GM21526 (cell line): ENCODE measurements around the gene SLC18A3.

ENCODE experiments used
- ATAC-seq: cut with Tn5 transposase; IDR thresholded peaks from one replicate; pipeline ENCODE4 v1.9.1; 2021; ENCODE audit warnings: moderate library complexity; ENCODE audit not compliant: unreplicated experiment, low FRiP score

SLC18A3 gene

DNA sequence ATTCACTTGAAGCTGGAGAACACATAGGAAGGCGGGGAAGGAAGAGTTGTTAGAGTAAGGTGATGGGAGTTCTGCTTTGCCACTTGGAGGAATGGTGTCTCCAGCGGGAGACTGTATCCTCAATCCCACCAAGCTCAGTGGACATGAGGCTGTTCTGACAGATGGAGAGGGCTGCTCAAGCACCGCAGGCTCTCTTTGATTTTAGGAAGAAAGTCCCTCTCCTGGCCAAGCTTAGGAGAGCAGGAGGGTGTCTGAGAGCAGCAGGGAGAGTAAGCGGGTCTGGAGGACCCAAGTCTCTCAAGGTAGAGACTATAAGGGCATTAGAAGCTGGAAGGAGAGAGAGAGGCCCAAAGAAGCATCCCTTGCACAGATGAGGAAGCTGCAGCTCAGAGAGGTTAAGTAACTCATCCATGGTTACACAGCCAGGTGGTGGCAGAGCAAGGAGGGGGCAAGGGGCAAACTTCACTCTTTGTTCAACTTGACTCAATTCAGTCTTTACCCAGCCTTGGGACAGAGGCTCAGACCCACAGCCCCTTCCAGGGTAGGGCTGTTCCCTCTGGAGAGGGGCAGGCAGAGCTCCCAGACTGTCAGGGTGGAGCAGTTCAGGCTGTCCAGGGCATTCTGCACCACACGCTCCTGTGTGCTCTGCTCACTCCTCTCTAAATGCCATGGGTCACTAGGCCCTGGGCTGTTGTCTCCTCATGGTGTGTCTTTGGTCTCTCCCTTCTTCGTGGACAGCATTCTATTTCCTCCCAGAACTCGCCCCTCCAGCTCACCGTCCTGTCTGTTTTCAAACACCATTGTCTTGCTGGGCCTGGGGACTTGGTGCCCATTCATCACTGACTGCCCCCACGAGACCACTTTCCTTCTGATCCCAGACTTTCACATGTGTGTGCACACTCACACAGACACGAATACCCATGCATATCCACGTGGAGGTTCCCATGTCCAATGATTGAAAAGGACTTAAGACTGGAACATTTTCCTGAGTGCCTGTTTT lies 12.6 kb downstream of the SLC18A3 start:
- ATAC-seq, result no peak

DNA sequence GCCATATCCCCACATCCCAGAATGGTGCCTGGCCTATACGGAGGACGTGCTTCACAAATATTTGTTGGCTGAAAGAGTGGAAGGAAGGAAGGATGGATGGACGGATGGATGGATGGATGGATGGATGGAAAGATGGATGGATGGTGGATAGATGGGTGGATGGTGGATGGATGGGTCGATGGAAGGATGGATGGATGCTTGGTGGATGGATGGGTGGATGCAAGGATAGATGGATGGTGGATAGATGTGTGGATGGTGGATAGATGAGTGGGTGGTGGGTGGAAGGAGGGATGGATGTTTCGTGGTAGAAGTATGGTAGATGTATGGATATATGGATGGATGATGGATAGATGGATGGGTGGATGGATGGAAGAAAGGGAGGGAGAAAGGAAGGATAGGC lies 14.5 kb downstream of the SLC18A3 start:
- no peak for ATAC-seq

DNA sequence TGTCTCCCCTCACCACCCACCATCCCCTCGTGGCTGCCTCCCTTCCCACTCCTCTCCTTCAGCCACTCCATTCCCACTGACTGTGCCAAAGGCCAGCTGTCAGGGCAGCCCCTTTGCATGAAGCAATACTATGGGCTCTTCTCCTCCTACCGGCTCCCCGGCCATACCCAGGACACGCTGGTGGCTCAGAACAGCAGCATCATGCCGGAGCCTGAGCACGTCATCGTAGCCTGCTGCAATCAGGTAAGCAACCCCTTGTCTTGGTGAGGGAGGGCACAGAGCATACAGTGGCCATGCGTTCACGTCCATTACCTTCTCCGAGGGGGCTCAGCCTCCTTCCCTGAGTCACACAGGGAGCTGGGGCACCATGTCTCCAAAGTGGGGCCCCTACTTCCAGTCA lies 15.3 kb downstream of the SLC18A3 start:
- ATAC-seq, result no peak

DNA sequence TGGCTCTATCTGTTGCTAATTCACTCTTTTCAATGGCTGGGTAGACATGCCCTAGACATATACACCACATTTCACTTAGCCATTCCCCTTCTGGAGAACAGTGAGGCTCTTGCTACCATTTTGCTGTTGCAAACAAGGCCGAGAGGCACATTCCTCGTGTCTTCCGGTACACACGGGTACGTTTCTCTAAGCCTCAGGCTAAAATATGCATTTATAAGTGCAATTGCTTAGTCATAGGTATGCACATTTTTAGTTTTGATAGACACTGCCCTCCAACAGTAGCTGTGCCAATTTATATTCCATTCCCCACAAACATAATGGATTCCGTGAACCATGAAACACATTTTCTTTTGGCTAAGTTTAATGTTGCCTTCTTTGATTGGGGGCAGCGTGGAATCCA lies 16.9 kb downstream of the SLC18A3 start:
- no peak for ATAC-seq

DNA sequence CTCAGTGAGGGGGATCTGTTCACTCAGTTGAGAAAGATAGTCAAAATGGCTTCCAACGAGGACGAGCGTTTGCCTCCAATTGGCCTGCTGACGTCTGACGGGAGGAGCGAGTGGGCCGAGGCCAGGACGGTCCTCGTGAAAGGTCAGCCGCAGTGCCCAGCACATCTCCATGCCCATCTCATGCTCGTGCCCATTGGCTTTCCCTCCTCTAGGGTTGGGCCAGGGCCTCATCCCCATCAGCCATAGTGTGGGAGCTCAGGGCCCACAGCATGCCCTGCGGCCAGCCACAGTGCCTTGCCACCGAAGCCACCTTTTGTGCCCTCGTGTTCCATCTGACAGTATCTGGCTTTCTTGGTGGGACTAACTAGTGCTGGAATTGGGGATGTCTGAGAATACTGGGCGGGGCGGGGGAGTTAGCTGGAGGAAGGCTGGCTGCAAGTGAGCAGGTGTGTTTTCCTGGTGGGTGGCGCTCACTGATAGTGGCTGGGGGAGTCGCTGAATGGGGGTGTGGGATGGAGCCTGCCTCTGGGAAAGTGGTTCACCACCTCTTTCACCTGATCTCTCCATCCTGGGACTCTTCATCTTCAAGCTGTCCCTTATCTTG lies 17.6 kb downstream of the SLC18A3 start:
- ATAC-seq, result no peak

DNA sequence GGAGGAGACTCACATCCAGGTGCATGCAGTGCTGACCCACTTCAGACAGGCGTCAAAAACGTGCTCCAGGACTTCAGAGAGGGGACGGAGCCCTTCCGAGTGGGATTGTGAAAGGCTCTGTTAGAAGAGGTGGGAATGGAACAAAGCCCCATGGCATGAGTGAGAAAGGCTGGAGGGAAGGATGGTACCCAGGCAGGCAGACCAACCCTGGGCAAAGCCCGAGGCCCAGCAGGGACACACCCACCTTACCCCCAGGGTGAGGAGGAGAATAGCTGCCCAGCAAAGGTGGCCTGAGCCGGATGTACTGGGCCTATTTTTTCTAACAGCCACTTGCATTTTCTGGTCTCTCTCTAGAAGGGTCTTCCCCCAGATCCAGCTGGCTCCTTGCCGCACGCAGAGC lies 18.5 kb downstream of the SLC18A3 start:
- ATAC-seq, result no peak

DNA sequence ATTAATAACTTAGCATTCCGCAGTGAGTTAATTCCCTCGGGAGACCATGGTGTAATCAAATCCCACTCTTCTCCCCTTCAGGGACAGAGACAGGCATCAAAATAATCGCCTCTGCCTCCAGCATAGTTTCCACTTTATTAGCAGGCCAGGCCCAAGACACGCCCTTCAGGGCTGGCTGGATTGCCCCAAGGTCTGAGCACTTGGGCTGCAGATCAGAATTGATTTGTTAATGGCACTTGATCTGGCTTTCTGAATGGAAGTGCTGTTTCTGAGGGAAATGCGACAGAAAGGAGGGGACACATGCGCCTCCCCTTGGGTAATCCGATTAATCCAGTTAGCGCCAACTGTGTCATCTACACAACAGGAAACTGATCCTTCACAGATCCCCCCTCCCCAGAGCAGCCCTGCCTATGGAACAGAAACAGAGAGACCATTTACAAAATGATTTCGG lies 19.3 kb downstream of the SLC18A3 start:
- no peak for ATAC-seq

DNA sequence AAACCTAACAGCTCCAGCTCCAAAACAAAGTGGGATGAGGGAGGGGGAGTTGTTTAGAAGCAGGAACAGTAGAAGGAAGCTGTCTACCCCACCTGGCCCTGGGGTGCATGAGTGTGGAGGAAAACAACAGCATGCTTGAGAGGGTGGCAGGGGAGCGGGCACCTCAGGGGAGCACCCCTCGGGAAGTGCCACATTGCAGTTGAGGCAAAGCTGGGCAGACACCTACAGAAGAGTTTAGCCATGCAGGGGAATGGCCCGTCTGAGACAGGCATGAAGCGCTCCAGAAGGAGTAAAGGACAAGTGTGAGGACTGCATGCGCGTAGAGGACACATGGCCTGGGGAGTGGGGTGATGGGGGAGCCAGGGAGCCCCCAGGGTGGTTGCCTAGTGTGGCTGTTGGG lies 21.9 kb downstream of the SLC18A3 start:
- ATAC-seq, result no peak

DNA sequence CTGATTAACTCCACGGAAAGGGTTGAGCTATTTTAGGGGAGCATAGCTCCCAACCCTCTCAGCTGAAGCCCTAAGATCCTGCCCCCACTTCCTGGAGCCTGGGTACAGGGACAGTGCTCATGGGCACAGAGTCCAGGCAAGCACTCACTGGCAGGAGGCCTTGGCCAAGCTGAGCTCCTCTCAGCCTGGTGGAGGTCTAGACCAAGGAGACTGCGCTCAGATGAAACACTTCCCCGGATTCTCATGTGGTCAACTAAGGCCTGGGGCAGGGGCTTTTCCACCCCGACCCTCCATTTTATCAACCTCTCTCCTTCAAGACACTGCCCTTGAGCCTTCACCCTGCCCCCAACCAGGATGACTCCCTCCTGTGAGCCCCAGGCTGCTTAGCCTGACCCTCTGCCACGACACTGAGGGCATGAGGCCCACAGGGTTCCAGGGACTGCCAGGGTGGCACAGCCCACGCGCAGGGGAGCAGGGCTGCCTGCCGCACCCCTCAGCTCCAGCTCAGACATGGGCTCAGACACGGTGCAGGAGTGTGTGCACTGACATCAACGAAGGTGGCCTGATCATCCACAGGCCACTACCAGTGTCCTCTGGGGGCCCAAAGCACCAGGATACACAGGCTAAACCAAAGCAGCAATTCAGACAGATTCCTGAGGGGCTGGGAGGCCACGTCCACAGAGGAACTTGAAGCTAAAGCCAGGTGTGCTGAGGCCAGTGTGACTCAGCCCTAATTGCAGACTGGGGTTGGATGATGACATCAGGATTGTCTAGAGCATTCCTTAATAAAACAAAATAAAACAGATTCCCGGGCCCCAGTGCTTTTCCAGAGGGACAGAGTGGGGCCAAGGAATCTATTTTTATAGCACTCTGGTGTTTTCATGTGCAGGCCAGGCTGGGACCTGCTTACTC lies 22.6 kb downstream of the SLC18A3 start:
- no peak for ATAC-seq

DNA sequence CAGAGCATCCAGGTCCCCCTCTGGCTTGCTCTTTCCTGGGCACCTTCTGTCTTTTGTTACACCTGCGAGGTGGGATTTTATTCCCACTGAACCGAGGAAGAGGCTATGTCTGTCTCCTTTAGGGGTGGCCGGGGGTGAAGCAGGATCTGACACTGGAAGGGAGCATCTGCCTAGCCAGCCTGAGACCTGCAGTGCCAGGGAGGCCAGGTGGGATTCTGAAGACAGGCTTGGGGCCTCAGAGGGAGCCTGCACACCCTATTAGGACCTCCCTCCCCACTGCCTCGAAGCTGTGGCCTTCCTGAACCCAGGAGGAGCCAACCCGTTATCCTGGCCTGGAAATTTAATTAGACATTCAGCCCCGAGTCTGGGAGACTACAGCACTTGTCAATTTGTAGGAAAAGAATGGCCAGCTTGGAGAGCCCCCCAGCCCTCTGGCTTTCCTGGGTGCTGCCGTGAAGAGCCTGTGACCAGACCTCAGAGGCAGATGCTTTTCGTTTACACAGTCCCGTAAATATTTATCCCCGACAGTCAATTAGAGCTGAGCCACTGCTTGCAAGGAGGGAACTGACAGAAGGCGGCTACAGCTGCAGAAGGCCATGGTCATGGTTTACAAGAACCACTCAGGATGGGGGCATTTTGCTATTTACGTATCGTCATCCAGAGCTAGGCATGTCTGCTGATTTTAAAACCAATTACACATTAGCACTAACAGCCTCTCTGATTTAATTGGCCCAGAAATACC lies 23.4 kb downstream of the SLC18A3 start:
- no peak for ATAC-seq

DNA sequence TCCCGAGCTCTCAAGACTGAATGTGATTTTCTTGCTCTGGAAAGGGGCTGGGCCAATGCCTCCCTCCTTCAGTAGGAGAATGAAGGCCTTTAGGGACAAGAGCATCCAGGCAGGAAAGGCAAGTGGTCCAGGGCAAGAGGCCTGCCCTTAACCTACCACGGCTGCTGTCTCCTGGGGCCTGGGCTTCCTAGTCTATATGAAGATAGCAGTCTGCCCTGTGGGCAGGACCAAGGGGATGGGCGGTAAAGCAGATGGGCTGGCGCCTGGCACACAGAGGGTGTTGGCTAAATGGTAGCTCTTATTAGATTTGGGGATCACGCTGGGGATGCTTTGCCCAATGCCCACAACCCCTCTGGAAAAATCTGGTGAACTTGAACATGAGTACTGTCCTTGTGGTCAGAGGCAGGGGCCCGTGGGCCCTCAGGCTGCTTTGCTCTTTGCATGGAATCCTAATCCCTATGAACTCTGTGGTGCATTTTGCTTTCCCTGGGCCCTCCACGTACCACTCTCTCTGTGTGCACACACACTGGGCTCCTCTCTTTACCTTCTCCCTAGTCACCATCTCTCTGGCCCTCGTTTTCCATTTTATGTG lies 24.1 kb downstream of the SLC18A3 start:
- no peak for ATAC-seq

DNA sequence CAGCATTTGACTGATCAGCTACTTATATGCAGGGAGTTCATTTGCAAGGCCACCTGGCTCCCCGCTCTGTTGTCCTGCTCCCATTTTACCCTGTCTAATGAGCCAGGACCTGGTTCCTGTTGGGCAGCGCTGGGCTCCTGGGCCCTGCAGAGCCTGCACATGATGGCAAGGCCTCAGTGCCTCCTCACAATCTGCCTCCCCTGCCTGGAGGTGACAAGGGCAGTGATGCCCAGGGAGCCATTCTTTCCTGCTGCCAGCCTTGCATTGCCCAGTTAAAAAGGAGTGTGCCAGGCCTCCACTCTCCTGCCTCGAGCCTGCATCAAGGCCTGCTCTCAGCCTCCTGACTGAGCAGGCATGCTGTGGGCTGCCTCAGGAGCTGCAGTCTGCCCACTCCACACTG lies 32.2 kb downstream of the SLC18A3 start:
- no peak for ATAC-seq

DNA sequence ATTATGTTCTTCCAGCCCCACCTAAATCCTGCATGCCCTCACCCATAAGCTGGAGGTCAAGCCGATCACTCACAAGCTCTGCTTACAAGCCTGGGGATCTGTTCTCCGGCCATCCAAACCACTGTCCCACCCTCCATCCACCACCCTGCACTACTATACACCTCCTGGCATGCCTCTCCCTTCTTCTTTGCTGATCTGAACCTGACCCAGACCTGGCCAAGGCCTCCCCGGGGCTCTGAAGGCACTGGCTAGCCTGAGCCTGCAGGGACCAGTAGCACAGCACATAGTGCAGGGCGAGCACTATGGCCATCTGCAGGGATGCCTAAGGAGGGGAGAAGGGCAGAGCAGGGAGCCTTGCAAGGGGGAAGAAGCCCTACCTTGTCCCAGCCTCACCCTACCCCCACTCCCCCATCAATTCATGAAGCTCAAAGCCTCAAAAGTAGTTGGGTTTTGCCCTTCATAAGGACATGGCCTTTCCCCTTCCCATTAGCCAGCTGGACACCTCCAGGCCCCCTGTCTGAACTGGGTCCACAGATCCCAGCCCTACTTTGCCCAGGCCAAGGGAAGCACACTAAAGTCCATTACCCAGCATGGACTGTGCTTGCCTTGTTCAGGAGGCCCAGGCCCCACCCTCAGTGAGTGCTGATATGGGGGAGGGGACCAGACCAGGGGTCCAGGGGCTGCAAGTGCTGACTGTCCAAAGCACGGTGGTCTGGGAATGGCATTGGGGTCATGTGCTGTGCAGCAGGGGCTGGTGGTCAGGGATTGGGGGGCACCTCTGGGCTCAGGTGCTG lies 33.3 kb downstream of the SLC18A3 start:
- ATAC-seq, result no peak

DNA sequence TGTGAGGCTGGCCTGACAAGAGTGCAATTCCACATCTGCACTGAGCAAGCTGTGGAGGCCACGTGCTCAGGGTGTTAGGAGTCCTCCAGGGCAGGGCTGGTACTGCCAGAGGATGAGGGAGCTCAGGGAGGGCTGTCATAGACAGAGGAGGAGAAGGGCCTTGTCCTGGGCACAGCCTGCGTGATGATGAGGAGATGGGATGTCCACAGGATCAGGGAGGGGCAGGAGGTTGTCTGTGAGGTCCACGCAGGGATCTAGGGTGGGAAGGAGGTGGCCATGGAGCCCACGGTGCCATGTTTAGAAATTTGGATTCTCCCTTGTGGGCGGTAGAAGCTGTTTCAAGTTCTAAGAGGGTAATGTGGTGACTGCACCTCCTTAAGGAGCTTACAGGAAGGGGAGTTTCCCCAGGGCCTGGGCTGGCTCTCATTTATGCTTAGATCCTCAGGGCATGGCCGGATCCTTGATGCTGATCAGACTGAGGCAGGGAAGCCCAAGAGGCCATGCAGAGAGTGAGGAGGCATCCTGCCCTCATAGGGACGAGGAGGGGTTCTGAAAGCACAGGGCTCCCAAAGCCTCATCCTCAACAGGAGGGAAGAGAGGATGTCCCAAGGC lies 34.0 kb downstream of the SLC18A3 start:
- ATAC-seq, result no peak

DNA sequence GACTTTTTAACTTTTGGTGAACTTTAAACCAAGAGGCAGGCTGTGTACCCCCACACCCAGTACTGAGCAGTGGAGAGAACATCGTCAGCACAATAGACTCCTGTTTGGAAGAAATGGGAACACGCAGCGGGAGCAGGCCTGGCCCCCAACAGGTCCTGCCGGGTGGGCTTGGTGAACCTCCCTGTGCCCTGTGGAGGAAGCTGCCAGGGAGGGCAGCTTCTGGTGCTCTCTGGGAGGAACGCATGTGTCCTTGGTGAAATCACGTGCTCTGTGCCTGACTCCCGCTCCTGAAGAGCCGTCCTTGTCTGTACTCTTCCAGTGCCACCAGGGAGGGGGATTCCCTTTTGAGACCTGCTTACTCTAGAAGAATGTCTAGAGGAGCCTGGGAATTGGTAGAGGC lies 35.3 kb downstream of the SLC18A3 start:
- no peak for ATAC-seq

DNA sequence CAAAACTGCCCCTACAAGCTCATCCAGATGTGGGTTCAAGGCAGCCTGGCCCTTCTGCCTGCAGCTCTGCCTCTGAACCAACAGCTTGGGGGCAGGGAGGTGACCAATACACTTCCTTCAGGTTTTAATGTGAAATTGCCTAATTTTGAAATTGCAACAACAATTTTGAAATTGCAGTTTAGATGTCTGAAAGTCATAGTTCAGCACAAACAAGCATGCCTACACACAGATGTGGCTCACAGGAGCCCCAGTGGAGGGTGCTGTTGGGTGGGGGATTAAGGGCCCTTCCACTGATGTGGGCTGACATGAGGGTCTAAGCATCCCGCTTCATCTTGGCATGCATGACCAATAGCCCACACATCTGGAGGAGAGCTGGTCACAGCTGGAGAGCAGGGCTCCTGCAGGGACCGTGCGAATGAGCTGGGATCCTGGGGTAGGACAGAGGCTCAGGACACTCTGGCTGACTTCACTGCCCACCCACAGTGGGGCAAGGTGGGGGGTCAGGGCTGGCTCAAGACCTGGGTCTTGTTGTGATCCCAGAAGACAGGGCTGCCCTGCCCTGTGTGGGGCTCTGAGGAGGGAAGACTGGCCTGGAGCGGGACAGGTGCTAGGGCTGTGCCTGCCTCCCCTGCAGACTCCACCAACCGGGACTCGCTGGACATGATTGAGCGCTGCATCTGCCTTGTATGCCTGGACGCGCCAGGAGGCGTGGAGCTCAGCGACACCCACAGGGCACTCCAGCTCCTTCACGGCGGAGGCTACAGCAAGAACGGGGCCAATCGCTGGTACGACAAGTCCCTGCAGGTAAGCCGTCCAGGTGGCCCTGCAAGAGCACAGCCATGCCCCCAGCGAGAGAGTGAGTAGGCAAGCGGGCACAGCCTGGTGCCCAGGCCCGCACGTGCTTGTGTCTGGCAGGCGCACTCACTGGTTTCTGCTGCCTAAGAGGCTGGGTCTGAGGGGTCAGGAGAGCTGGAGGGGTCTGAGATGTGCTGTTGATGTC lies 36.1 kb downstream of the SLC18A3 start:
- ATAC-seq, result no peak

DNA sequence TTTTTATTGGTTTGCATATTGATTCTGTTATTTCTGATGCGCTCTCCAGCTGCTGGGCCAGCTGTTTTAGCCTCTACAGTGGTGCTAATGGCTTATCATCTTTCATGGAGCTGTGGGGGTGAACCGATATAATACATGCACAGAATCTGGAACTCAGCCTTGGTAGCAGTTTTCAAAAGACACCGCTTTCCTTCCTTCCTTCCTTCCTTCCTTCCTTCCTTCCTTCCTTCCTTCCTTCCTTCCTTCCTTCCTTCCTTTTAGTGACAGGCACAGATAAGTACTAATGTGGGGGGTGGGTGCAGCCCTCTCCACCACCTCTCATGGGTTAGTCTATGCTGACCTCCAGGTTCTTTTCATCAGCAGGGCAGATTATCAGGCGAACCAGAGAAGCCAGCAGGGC lies 37.4 kb downstream of the SLC18A3 start:
- no peak for ATAC-seq
